ENCODE data around the gene GCN1.

GCN1 gene

GRCh38 chr12:120090206-120090605 lies 104.3 kb downstream of the GCN1 start:
- DNase-seq, result no peak

GRCh38 chr12:120089796-120090195 lies 104.7 kb downstream of the GCN1 start:
- DNase-seq, result no peak

- no peak for DNase-seq
Observed at GRCh38 chr12:120089105-120089504, 105.4 kb downstream of the GCN1 start.

- peak; percentile 99 for DNase-seq
Observed at GRCh38 chr12:120086801-120087621, 107.5 kb downstream of the GCN1 start.

- DNase-seq, result no peak
Observed at GRCh38 chr12:120085920-120086645, 108.4 kb downstream of the GCN1 start.

GRCh38 chr12:120081641-120082040 lies 112.9 kb downstream of the GCN1 start:
- DNase-seq, result no peak

- no peak for DNase-seq
Observed at GRCh38 chr12:120079411-120080400, 114.8 kb downstream of the GCN1 start.

- no peak for DNase-seq
Observed at GRCh38 chr12:120078868-120079267, 115.6 kb downstream of the GCN1 start.

- DNase-seq, result no peak
Observed at GRCh38 chr12:120077260-120077659, 117.3 kb downstream of the GCN1 start.
